HG02642 (cell line): ENCODE results near the gene KCNG2.
"Not testable (repeated sequence)": the region's sequence is repeated elsewhere in the genome, so short reads cannot be mapped to it uniquely, and the experiment has no call there.

ENCODE experiments used
- ATAC-seq: cut with Tn5 transposase; IDR thresholded peaks from one replicate; pipeline ENCODE4 v1.9.1; 2021; ENCODE audit warnings: mild to moderate bottlenecking; ENCODE audit not compliant: unreplicated experiment, poor library complexity

Gene KCNG2

GRCh38 chr18:79849328-79850207 lies 51.8 kb downstream of the KCNG2 start:
- ATAC-seq, result no peak

GRCh38 chr18:79850731-79851130 lies 53.0 kb downstream of the KCNG2 start:
- ATAC-seq, result no peak

- ATAC-seq, result no peak
Observed at GRCh38 chr18:79851489-79851888, 53.8 kb downstream of the KCNG2 start.

GRCh38 chr18:79851950-79852349 lies 54.2 kb downstream of the KCNG2 start:
- ATAC-seq, result no peak

GRCh38 chr18:79852561-79853302 lies 55.0 kb downstream of the KCNG2 start:
- ATAC-seq, result no peak

GRCh38 chr18:79853303-79853992 lies 55.7 kb downstream of the KCNG2 start:
- ATAC-seq, result no peak

- ATAC-seq, result no peak
Observed at GRCh38 chr18:79853993-79854364, 56.2 kb downstream of the KCNG2 start.

- ATAC-seq, result peak; percentile 80
Observed at GRCh38 chr18:79855147-79855933, 57.6 kb downstream of the KCNG2 start.

GRCh38 chr18:79856119-79857007 lies 58.6 kb downstream of the KCNG2 start:
- peak; percentile 62 for ATAC-seq

- no peak for ATAC-seq
Observed at GRCh38 chr18:79857082-79857671, 59.4 kb downstream of the KCNG2 start.

GRCh38 chr18:79859314-79859713 lies 61.6 kb downstream of the KCNG2 start:
- ATAC-seq, result no peak

GRCh38 chr18:79861687-79862086 lies 63.9 kb downstream of the KCNG2 start:
- ATAC-seq, result no peak

- ATAC-seq, result no peak
Observed at GRCh38 chr18:79862562-79862961, 64.8 kb downstream of the KCNG2 start.

- ATAC-seq, result no peak
Observed at GRCh38 chr18:79863161-79864005, 65.6 kb downstream of the KCNG2 start.

GRCh38 chr18:79864006-79864725 lies 66.4 kb downstream of the KCNG2 start:
- ATAC-seq, result no peak

GRCh38 chr18:79864955-79865354 lies 67.2 kb downstream of the KCNG2 start:
- not testable (repeated sequence) for ATAC-seq

- not testable (repeated sequence) for ATAC-seq
Observed at GRCh38 chr18:79865951-79866350, 68.2 kb downstream of the KCNG2 start.
